ENCODE measurements around the gene KIF1A. TPM values are rescaled to one million over a fixed set of nuclear protein-coding genes. Genes with fewer than 3 reads are reported as not detected.

The KIF1A gene
- total RNA-seq, 1 donor from 2014 or later: 0.24 TPM

DNA sequence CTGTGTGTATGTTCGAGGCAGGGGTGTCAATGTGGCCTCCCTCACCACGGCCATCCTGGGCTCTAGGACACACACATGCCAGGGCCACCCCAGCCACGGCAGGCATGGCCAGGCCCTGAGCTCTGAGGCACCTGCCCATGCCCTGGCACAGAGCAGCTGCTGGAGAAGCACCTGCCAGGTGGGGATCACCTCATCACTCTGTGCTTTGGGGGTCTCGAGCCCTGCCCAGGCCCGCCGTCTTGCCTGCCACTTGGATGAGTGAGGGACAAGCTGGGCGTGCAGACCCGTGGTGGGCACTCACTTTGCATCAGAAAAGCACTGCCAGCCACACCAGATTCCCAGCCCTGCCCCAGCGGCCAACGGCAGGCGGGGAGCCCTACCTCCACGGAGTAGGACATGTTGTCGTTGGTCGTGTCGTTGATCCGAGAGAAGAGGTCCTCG lies 33.1 kb downstream of the KIF1A start:
- Histone ChIP-seq H3K27ac (no peak overlapping the region), H3K36me3 (no peaks in the 10 kb centered on the region), H3K4me1 (no peaks in the 10 kb centered on the region), H3K27me3 (ENCODE audit: low read depth) (peaks cover 26% of the 10 kb centered on the region), H3K4me3 (no peak overlapping the region), H3K9me3 (no peaks in the 10 kb centered on the region)
- intact Hi-C loops (cut with DNase I): no loop called here
- TF ChIP-seq, protein P1, sequence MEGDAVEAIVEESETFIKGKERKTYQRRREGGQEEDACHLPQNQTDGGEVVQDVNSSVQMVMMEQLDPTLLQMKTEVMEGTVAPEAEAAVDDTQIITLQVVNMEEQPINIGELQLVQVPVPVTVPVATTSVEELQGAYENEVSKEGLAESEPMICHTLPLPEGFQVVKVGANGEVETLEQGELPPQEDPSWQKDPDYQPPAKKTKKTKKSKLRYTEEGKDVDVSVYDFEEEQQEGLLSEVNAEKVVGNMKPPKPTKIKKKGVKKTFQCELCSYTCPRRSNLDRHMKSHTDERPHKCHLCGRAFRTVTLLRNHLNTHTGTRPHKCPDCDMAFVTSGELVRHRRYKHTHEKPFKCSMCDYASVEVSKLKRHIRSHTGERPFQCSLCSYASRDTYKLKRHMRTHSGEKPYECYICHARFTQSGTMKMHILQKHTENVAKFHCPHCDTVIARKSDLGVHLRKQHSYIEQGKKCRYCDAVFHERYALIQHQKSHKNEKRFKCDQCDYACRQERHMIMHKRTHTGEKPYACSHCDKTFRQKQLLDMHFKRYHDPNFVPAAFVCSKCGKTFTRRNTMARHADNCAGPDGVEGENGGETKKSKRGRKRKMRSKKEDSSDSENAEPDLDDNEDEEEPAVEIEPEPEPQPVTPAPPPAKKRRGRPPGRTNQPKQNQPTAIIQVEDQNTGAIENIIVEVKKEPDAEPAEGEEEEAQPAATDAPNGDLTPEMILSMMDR (IDR thresholded peaks at IDR 0.05): no peak
- DNase-seq (peak; percentile 39), ATAC-seq (no peak)

DNA sequence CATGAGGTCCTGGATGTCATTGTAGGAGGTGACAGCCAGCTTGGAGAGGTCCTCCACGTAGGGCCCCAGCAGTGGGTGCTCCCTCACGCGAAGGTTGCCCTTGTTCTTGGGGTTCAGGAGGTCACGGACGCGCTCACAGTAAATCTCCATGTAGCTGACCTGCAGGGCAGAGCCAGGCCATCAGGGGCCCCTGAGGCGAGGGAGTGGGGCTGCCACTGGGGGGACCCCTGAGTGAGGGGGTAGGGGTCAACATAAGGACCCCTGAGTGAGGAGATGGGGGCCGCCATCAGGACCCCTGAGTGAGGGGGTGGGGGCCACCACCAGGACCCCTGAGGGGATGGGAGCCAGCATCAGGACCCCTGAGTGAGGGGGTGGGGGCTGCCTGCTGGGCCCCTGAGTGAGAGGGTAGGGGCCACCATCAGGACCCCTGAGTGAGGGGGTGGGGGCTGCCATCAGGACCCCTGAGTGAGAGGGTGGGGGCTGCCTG lies 33.6 kb downstream of the KIF1A start:
- intact Hi-C loops (cut with DNase I): no loop called here
- Histone ChIP-seq H3K4me1 (no peaks in the 10 kb centered on the region), H3K4me3 (no peak overlapping the region), H3K36me3 (no peaks in the 10 kb centered on the region), H3K9me3 (no peaks in the 10 kb centered on the region), H3K27me3 (ENCODE audit: low read depth) (peaks cover 26% of the 10 kb centered on the region), H3K27ac (no peak overlapping the region)
- DNase-seq (peak; percentile 23), ATAC-seq (peak; percentile 26 to 62)
- TF ChIP-seq, protein P1 (IDR thresholded peaks at IDR 0.05): no peak

DNA sequence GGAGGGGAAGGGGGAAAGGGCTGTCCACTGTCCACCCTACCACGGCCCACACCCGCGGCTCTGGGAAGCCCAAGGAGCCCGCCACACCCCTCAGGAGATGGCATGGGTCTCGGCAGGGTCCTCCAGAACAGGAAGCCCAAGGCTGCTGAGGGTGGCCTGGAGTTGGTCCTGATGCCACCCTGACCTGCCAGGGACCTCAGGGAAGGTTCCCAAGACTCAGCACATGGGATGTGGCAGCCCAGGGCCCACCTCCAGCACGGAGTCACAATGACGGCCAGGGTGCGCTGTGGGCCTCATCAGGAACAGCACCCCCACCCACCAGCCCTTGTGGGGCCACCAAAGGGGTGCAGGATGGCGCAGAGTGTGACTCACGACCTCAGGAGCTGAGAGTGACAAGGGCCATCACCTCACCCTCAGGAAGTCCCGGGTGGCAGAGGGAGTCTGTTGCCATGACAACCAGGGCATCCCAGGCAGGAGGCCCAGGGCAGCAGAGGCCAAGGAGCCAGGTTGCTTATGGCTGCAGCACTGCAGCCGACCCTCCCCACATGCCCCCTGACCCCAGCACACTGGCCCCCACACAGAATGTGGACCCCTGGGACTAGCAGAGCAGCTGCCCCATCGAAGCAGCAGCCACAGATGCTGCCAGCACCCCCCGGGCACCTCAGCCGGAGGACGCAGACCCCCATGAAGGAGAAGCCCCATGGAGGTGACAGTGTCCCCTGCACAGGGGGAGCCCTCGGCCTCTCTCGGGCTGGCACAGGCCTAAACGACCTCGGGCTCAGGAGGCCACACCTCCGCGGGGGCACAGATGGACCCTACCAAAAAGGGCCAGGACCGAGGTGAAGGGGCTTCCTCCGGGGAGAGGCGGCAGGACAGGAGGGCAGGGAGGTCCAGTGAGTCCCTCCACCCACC lies 34.3 kb downstream of the KIF1A start:
- Histone ChIP-seq H3K27me3 (ENCODE audit: low read depth) (peaks cover 26% of the 10 kb centered on the region), H3K9me3 (no peaks in the 10 kb centered on the region), H3K4me3 (no peak overlapping the region), H3K4me1 (no peaks in the 10 kb centered on the region), H3K27ac (no peak overlapping the region), H3K36me3 (no peaks in the 10 kb centered on the region)
- DNase-seq: peak; percentile 28
- intact Hi-C loops (cut with DNase I): no loop called here
- no peak for ATAC-seq
- TF ChIP-seq, protein P1 (IDR thresholded peaks at IDR 0.05): no peak

DNA sequence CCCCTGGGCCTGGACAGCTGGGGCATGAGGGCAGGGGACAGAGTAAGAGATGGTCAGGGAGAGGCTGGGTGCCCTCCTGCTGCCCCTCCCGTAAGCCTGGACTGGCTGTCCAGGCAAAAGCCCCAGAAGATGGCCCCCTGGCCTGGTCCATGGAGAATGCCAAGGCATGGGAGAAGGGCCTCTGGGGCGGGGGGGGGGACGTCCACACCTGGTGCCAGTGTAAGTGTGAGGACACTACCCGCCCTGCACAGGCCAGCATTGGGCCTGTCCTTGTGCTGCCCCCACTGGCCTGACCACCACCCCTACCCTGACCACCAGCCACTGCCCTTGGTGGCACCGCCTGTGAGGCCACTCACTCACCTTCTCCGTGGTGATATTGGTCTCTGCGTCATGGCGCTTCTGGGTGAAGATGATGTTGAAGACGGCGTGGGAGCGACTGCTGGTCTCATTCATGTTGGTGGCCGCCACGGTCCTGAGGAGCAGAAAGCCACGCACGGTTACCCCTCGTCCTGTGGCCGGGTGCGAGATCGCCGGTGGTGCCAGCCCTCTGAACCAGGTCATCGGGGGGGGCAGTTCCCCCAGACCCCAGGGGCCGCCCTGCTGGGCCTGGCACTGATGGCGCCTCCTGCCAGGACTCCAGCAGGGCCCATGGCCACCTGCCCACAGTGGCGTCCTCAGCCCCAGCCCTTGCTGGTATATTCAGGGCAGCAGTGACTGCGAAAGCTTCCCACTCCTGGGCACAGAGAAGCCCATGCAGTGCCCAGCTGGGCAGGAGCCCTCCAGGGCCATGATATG lies 35.2 kb downstream of the KIF1A start:
- intact Hi-C loops (cut with DNase I): no loop called here
- Histone ChIP-seq H3K36me3 (no peaks in the 10 kb centered on the region), H3K4me1 (no peaks in the 10 kb centered on the region), H3K9me3 (no peaks in the 10 kb centered on the region), H3K27ac (no peak overlapping the region), H3K4me3 (no peak overlapping the region), H3K27me3 (ENCODE audit: low read depth) (peaks cover 26% of the 10 kb centered on the region)
- peak; percentile 36 for DNase-seq
- ATAC-seq: no peak
- TF ChIP-seq, protein P1 (IDR thresholded peaks at IDR 0.05): no peak

DNA sequence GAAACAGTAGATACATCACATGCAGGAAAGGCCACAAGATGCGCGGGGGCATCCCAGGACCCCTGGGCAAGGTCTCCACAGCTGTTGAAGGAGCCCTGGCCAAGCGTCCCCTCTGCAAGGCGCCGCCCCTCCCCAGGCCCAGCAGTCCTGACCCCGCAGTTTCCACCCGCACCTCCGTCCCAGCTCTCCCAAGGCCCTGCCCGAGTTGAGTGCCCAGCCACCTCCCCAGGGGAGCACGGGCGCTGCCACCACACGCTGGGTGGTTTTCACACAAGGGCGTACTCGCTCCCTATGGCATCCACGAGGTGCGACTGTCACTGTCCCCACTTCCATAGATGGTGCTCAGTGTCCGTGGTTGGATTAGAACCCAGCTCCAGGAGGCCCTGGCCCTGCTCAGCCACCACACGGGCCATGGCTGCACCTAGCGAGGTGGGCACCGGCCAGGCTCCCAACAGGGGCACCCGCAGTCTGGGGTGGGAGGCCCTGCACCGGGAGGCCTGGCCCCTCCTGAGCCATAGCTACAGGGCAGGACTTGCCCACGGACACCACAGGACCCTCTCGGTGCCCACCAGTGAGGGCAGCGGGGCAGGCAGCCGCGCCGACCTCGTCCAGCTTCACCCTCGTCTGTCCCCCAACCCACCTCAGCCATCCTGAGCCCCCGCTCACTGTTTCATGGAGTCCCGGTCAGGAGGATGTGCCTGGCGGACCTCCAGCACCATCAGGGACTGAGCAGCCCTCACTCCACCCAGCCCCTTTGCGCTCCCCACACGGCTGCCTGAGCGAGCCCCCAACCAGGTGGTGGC lies 36.0 kb downstream of the KIF1A start:
- peaks cover 23% of the 10 kb centered on the region for H3K27me3 ChIP-seq (ENCODE audit: low read depth)
- no peaks in the 10 kb centered on the region for H3K4me1 ChIP-seq
- DNase-seq (peak; percentile 32), ATAC-seq (no peak)
- no peaks in the 10 kb centered on the region for H3K9me3 ChIP-seq
- H3K27ac ChIP-seq: no peak overlapping the region
- TF ChIP-seq, protein P1 (IDR thresholded peaks at IDR 0.05): no peak
- no peaks in the 10 kb centered on the region for H3K36me3 ChIP-seq
- H3K4me3 ChIP-seq: no peak overlapping the region
- intact Hi-C loops (cut with DNase I): no loop called here

Measured in lower lobe of right lung (tissue), 2 donors.